CD4-positive, alpha-beta memory T cell (primary cell): Measurements from ENCODE around the gene GALP. TPM values are rescaled to one million over a fixed set of nuclear protein-coding genes. Genes with fewer than 3 reads are reported as not detected.
"Not testable (repeated sequence)": the region's sequence is repeated elsewhere in the genome, so short reads cannot be mapped to it uniquely, and the experiment has no call there.

Source experiments
- CTCF ChIA-PET: fragments of 350-600 bp; sonication (Branson Sonifier 250); formaldehyde crosslinking; loops from one replicate; lab custom pipeline; 2021; ENCODE audit warnings: inconsistent platforms; ENCODE audit not compliant: partially characterized antibody; lab: Charles Lee
- POLR2A ChIA-PET: fragments of 350-600 bp; sonication (Branson Sonifier 250); formaldehyde crosslinking; loops from one replicate; lab custom pipeline; 2021; ENCODE audit not compliant: partially characterized antibody; lab: Charles Lee
- DNase-seq, 5 donors: peaks; one replicate each; pipeline versions ENCODE4 v3.0.0 to v3.0.0-alpha.2; 2020 to 2022; ENCODE audit warnings: mixed read lengths in 1 of 5
- H3K27ac ChIP-seq: one replicate; pipeline ENCODE4 v1.7.0; 2013; ENCODE audit warnings: low read depth, low read length
- H3K27me3 ChIP-seq: 2 replicates; pipeline ENCODE4 v1.7.0; 2013; ENCODE audit warnings: mild to moderate bottlenecking, low read length, moderate library complexity; ENCODE audit not compliant: insufficient read depth
- H3K36me3 ChIP-seq: 2 replicates; pipeline ENCODE4 v1.7.0; 2013; ENCODE audit warnings: mild to moderate bottlenecking, low read length, moderate library complexity; ENCODE audit not compliant: insufficient read depth
- H3K4me1 ChIP-seq: 2 replicates; pipeline ENCODE4 v1.7.0; 2013; ENCODE audit warnings: mild to moderate bottlenecking, low read length, moderate library complexity; ENCODE audit not compliant: insufficient read depth
- H3K4me3 ChIP-seq, 2 donors: one replicate each; pipeline ENCODE4 v1.7.0; 2013; ENCODE audit warnings: low read length in 2 of 2, mild to moderate bottlenecking in 1 of 2
- H3K9me3 ChIP-seq, 2 donors: one replicate each; pipeline ENCODE4 v1.7.0; 2013; ENCODE audit warnings: low read length in 2 of 2, control low read depth in 1 of 2; ENCODE audit not compliant: control insufficient read depth in 1 of 2
- H3K27ac Mint-ChIP-seq, 7 donors: one replicate each; pipeline ENCODE4 v1.8.0; 2020 to 2021; ENCODE audit warnings: mixed read lengths in 7 of 7, mild to moderate bottlenecking in 6 of 7, inconsistent platforms in 3 of 7, moderate library complexity in 3 of 7
- H3K27me3 Mint-ChIP-seq, 2 donors: one replicate each; pipeline ENCODE4 v1.8.0; 2020 to 2021; ENCODE audit warnings: mixed read lengths in 2 of 2
- H3K36me3 Mint-ChIP-seq, 2 donors: one replicate each; pipeline ENCODE4 v1.8.0; 2020 to 2021; ENCODE audit warnings: mixed read lengths in 2 of 2, inconsistent platforms in 1 of 2, mild to moderate bottlenecking in 1 of 2
- H3K4me1 Mint-ChIP-seq, 4 donors: one replicate each; pipeline ENCODE4 v1.8.0; 2020 to 2021; ENCODE audit warnings: mixed read lengths in 4 of 4, mild to moderate bottlenecking in 1 of 4
- H3K4me3 Mint-ChIP-seq, 8 donors: one replicate each; pipeline ENCODE4 v1.8.0; 2020 to 2021; ENCODE audit warnings: mixed read lengths in 8 of 8, mild to moderate bottlenecking in 7 of 8, moderate library complexity in 6 of 8, inconsistent platforms in 3 of 8
- H3K9me3 Mint-ChIP-seq, 8 donors: one replicate each; pipeline ENCODE4 v1.8.0; 2020 to 2021; ENCODE audit warnings: mixed read lengths in 8 of 8, mild to moderate bottlenecking in 5 of 8, inconsistent platforms in 3 of 8, moderate library complexity in 1 of 8
- intact Hi-C: fragments of 100-400 bp; cut with micrococcal nuclease; formaldehyde crosslinking; loops from one replicate; pipeline ENCODE4 v1.15.1; 2023
- polyA plus RNA-seq, 2 donors: library from polyadenylated mRNA; unstranded; fragments of 300-500 nt; fragmentation: Illumina TruSeq; gene quantifications; one replicate each; pipeline ENCODE4 v1.2.3, GENCODE V29; 2021
- total RNA-seq, 2 experiments: library from RNA; stranded (reverse); gene quantifications; one replicate each; pipeline ENCODE4 v1.2.3, GENCODE V29; 2021

The GALP gene
- total RNA-seq (not detected), polyA plus RNA-seq (not detected)

GRCh38 chr19:56175861-56176307 is at the start of gene GALP:
Gene GALP, plus strand, starts transcription at chr19:56176008. Its CDS starts 1,101 bp downstream, at chr19:56177109.
- H3K27me3 ChIP-seq, intact Hi-C loops, H3K36me3 Mint-ChIP-seq, H3K4me1 ChIP-seq, POLR2A ChIA-PET, H3K27me3 Mint-ChIP-seq, H3K9me3 ChIP-seq, H3K4me1 Mint-ChIP-seq, H3K4me3 Mint-ChIP-seq, H3K27ac ChIP-seq, H3K9me3 Mint-ChIP-seq, H3K27ac Mint-ChIP-seq, DNase-seq, H3K4me3 ChIP-seq, H3K36me3 ChIP-seq: not testable (repeated sequence)
- CTCF ChIA-PET: interaction anchor here (1.2 to 5.1 kb wide), 2 partner anchors 97 to 110 kb away, joined by 3 to 29 read pairs; no protein-coding TSS in a partner anchor

GRCh38 chr19:56126983-56127780 is 48.6 kb upstream of the GALP start:
- no peaks in the 10 kb centered on the region for H3K36me3 ChIP-seq

GRCh38 chr19:56130006-56130405 is 45.8 kb upstream of the GALP start:
- Mint-ChIP-seq H3K27me3 (no peaks in the 10 kb centered on the region), H3K4me3 (no peak overlapping the region), H3K9me3 (no peaks in the 10 kb centered on the region), H3K36me3 (no peaks in the 10 kb centered on the region), H3K27ac (no peak overlapping the region), H3K4me1 (no peaks in the 10 kb centered on the region)
- Histone ChIP-seq H3K36me3 (no peaks in the 10 kb centered on the region), H3K4me3 (no peak overlapping the region), H3K4me1 (no peaks in the 10 kb centered on the region), H3K9me3 (no peaks in the 10 kb centered on the region), H3K27me3 (no peaks in the 10 kb centered on the region), H3K27ac (no peak overlapping the region)
- intact Hi-C loops: no loop called here
- POLR2A ChIA-PET: no interaction called here
- CTCF ChIA-PET: no interaction called here
- no peak for DNase-seq

More at GRCh38 chr19:56126983-56127780, 48.6 kb upstream of the GALP start:
- no peaks in the 10 kb centered on the region for H3K9me3 Mint-ChIP-seq
- no peaks in the 10 kb centered on the region for H3K27me3 ChIP-seq
- no peaks in the 10 kb centered on the region for H3K9me3 ChIP-seq
- H3K36me3 Mint-ChIP-seq: no peaks in the 10 kb centered on the region
- H3K4me3 ChIP-seq: no peak overlapping the region
- intact Hi-C loops: no loop called here
- peaks cover 2% of the 10 kb centered on the region for H3K4me1 ChIP-seq
- POLR2A ChIA-PET: no interaction called here
- no peak overlapping the region for H3K4me3 Mint-ChIP-seq
- CTCF ChIA-PET: interaction anchor here (1.2 kb wide), 1 partner anchor 50 kb away, joined by 3 read pairs; no protein-coding TSS in a partner anchor
- H3K27ac Mint-ChIP-seq: no peak overlapping the region
- H3K27me3 Mint-ChIP-seq: no peaks in the 10 kb centered on the region
- no peak overlapping the region for H3K27ac ChIP-seq
- no peak for DNase-seq
- peaks cover 5 to 9% (median 7%) of the 10 kb centered on the region in 4 donors for H3K4me1 Mint-ChIP-seq

- Histone ChIP-seq H3K27me3 (no peaks in the 10 kb centered on the region), H3K4me3 (no peak overlapping the region), H3K27ac (no peak overlapping the region), H3K4me1 (no peaks in the 10 kb centered on the region), H3K36me3 (no peaks in the 10 kb centered on the region), H3K9me3 (no peaks in the 10 kb centered on the region)
- CTCF ChIA-PET: no interaction called here
- POLR2A ChIA-PET: no interaction called here
- H3K4me1 Mint-ChIP-seq: no peaks in the 10 kb centered on the region
- intact Hi-C loops: no loop called here
- H3K4me3 Mint-ChIP-seq: no peak overlapping the region
- DNase-seq: no peak
- no peaks in the 10 kb centered on the region for H3K27me3 Mint-ChIP-seq
- H3K36me3 Mint-ChIP-seq: no peaks in the 10 kb centered on the region
- no peaks in the 10 kb centered on the region for H3K9me3 Mint-ChIP-seq
- H3K27ac Mint-ChIP-seq: peak overlapping the region in 1 of 7 donors; percentile 17
Observed at GRCh38 chr19:56131651-56132050, 44.2 kb upstream of the GALP start.

- no peaks in the 10 kb centered on the region for H3K27me3 Mint-ChIP-seq
Observed at GRCh38 chr19:56132316-56132822, 43.4 kb upstream of the GALP start.

GRCh38 chr19:56133858-56134653 is 41.8 kb upstream of the GALP start:
- no peaks in the 10 kb centered on the region for H3K27me3 Mint-ChIP-seq
- H3K9me3 Mint-ChIP-seq: no peaks in the 10 kb centered on the region
- ChIA-PET CTCF (no interaction called here), POLR2A (no interaction called here)
- Histone ChIP-seq H3K36me3 (no peaks in the 10 kb centered on the region), H3K4me3 (no peak overlapping the region), H3K27me3 (no peaks in the 10 kb centered on the region), H3K9me3 (no peaks in the 10 kb centered on the region), H3K27ac (no peak overlapping the region), H3K4me1 (no peaks in the 10 kb centered on the region)
- H3K4me3 Mint-ChIP-seq: peak overlapping the region in 1 of 8 donors; percentile 6
- intact Hi-C loops: no loop called here
- peaks cover 0 to under 1% (median under 1%) of the 10 kb centered on the region in 4 donors for H3K4me1 Mint-ChIP-seq
- no peak for DNase-seq
- peak overlapping the region in 1 of 7 donors; percentile 41 for H3K27ac Mint-ChIP-seq
- H3K36me3 Mint-ChIP-seq: no peaks in the 10 kb centered on the region

More at GRCh38 chr19:56132316-56132822, 43.4 kb upstream of the GALP start:
- Mint-ChIP-seq H3K4me1 (no peaks in the 10 kb centered on the region), H3K9me3 (no peaks in the 10 kb centered on the region), H3K27ac (peak overlapping the region in 1 of 7 donors; percentile 5), H3K36me3 (no peaks in the 10 kb centered on the region), H3K4me3 (no peak overlapping the region)
- CTCF ChIA-PET: no interaction called here
- Histone ChIP-seq H3K27me3 (no peaks in the 10 kb centered on the region), H3K9me3 (no peaks in the 10 kb centered on the region), H3K4me3 (no peak overlapping the region), H3K27ac (no peak overlapping the region), H3K36me3 (no peaks in the 10 kb centered on the region), H3K4me1 (no peaks in the 10 kb centered on the region)
- intact Hi-C loops: no loop called here
- no peak for DNase-seq
- POLR2A ChIA-PET: no interaction called here

- no peaks in the 10 kb centered on the region for H3K4me1 ChIP-seq
- H3K27ac Mint-ChIP-seq: no peak overlapping the region
- peaks cover 0 to 5% (median 1%) of the 10 kb centered on the region in 4 donors for H3K4me1 Mint-ChIP-seq
- H3K9me3 Mint-ChIP-seq: no peaks in the 10 kb centered on the region
- H3K27me3 ChIP-seq: no peaks in the 10 kb centered on the region
- H3K27me3 Mint-ChIP-seq: no peaks in the 10 kb centered on the region
- H3K9me3 ChIP-seq: no peaks in the 10 kb centered on the region
- POLR2A ChIA-PET: no interaction called here
- intact Hi-C loops: no loop called here
- no peaks in the 10 kb centered on the region for H3K36me3 Mint-ChIP-seq
- no peaks in the 10 kb centered on the region for H3K36me3 ChIP-seq
- DNase-seq: no peak
- H3K4me3 ChIP-seq: no peak overlapping the region
- no peak overlapping the region for H3K4me3 Mint-ChIP-seq
- H3K27ac ChIP-seq: no peak overlapping the region
- CTCF ChIA-PET: no interaction called here
Observed at GRCh38 chr19:56134654-56134921, 41.2 kb upstream of the GALP start.
